Erythroblast (primary cell): ENCODE measurements around the gene MCRIP2.

ENCODE experiments used
- GATA1 ChIP-seq: IDR thresholded peaks from 2 replicates; pipeline ENCODE4 v1.6.1; 2011; ENCODE audit warnings: low read depth, mild to moderate bottlenecking, control low read depth, low read length, moderate library complexity
- POLR2A ChIP-seq: IDR thresholded peaks from 2 replicates; pipeline ENCODE4 v1.6.1; 2011; ENCODE audit warnings: mild to moderate bottlenecking, low read length

GRCh38 chr16:677316-678190, 35.9 kb downstream of the MCRIP2 start:
- TF ChIP-seq POLR2A (no peak), GATA1 (no peak)
